IMR-90 (cell line): Measurements from ENCODE around the gene FAM149A. TPM values are rescaled to one million over a fixed set of nuclear protein-coding genes. Genes with fewer than 3 reads are reported as not detected.

Experiments
- ATAC-seq: fragments of 200-7000 bp; cut with Tn5 transposase; 2 replicates; pipeline ENCODE4 v1.9.1; 2020; ENCODE audit warnings: low read depth, mild to moderate bottlenecking, moderate library complexity
- BruUV-seq: library from RNA; stranded (reverse); fragments of 400-500 nt; replicated peaks from 2 replicates; lab custom pipeline; 2021; lab: Mats Ljungman, UMichigan
- CTCF ChIA-PET: fragments of 300-600 bp; formaldehyde crosslinking; extraction: SDS; loops from one replicate; lab custom pipeline; 2021; ENCODE audit warnings: antibody characterized with exemption; lab: Yijun Ruan, JAX
- POLR2A ChIA-PET: fragments of 300-600 bp; sonication (Branson Sonifier 250); formaldehyde crosslinking; loops from one replicate; lab custom pipeline; 2022; ENCODE audit warnings: antibody characterized with exemption; ENCODE audit not compliant: unreplicated experiment; lab: Charles Lee
- DNase-seq: peaks from one replicate; pipeline ENCODE4 v3.0.0; 2013
- H2AFZ ChIP-seq: replicated peaks from 2 replicates; pipeline ENCODE3; 2013; ENCODE audit warnings: low read length, mild to moderate bottlenecking; ENCODE audit not compliant: poor library complexity
- H2AK5ac ChIP-seq: 2 replicates; pipeline ENCODE4 v1.6.1; 2013; ENCODE audit warnings: low read depth, low read length, inconsistent platforms
- H2AK9ac ChIP-seq: replicated peaks from 2 replicates; pipeline ENCODE3; 2013; ENCODE audit warnings: mild to moderate bottlenecking, low read depth, low read length, moderate library complexity; ENCODE audit not compliant: poor library complexity
- H2BK120ac ChIP-seq: 2 replicates; pipeline ENCODE4 v1.6.1; 2013; ENCODE audit warnings: low read depth, low read length, inconsistent platforms
- H2BK15ac ChIP-seq: 3 replicates; pipeline ENCODE4 v1.6.1; 2013; ENCODE audit warnings: low read depth, low read length, inconsistent platforms
- H2BK20ac ChIP-seq: 2 replicates; pipeline ENCODE4 v1.6.1; 2013; ENCODE audit warnings: low read depth, mild to moderate bottlenecking, inconsistent platforms, low read length, moderate library complexity
- H2BK5ac ChIP-seq: 2 replicates; pipeline ENCODE4 v1.6.1; 2013; ENCODE audit warnings: mild to moderate bottlenecking, low read depth, low read length, inconsistent platforms; ENCODE audit not compliant: poor library complexity, severe bottlenecking
- H3K14ac ChIP-seq: replicated peaks from 2 replicates; pipeline ENCODE4 v1.6.1; 2013; ENCODE audit warnings: low read depth, low read length, inconsistent platforms
- H3K18ac ChIP-seq: 2 replicates; pipeline ENCODE4 v1.6.1; 2013; ENCODE audit warnings: low read depth, low read length, control low read depth
- H3K23ac ChIP-seq: 2 replicates; pipeline ENCODE4 v1.6.1; 2013; ENCODE audit warnings: low read depth, low read length, inconsistent platforms
- H3K27ac ChIP-seq: 2 replicates; pipeline ENCODE4 v1.5.1; 2013; ENCODE audit warnings: mild to moderate bottlenecking, control low read depth, low read length; ENCODE audit not compliant: insufficient read depth
- H3K27me3 ChIP-seq: 2 replicates; pipeline ENCODE4 v1.6.1; 2013; ENCODE audit warnings: low read length; ENCODE audit not compliant: control insufficient read depth, insufficient read depth
- H3K36me3 ChIP-seq: 2 replicates; pipeline ENCODE4 v1.6.1; 2013; ENCODE audit warnings: low read length, mixed read lengths; ENCODE audit not compliant: control insufficient read depth, insufficient read depth
- H3K4ac ChIP-seq: 2 replicates; pipeline ENCODE4 v1.6.1; 2013; ENCODE audit warnings: low read depth, low read length, inconsistent platforms
- H3K4me1 ChIP-seq: 2 replicates; pipeline ENCODE4 v1.6.1; 2013; ENCODE audit warnings: low read length, mixed read lengths; ENCODE audit not compliant: control insufficient read depth, insufficient read depth
- H3K4me2 ChIP-seq: 2 replicates; pipeline ENCODE4 v1.6.1; 2013; ENCODE audit warnings: low read depth, mild to moderate bottlenecking, control low read depth, low read length, moderate library complexity
- H3K4me3 ChIP-seq: 2 replicates; pipeline ENCODE4 v1.5.1; 2013; ENCODE audit warnings: low read depth, mild to moderate bottlenecking, control low read depth, low read length, moderate library complexity; ENCODE audit not compliant: insufficient read depth
- H3K56ac ChIP-seq: 2 replicates; pipeline ENCODE4 v1.6.1; 2013; ENCODE audit warnings: low read length, inconsistent platforms; ENCODE audit not compliant: insufficient read depth; ENCODE audit errors: extremely low read depth
- H3K79me1 ChIP-seq, 2 experiments: 2 replicates each; pipeline ENCODE4 v1.6.1; 2013; ENCODE audit warnings: low read length in 2 of 2, inconsistent platforms in 1 of 2, low read depth in 1 of 2
- H3K9ac ChIP-seq: 2 replicates; pipeline ENCODE4 v1.6.1; 2013; ENCODE audit warnings: low read depth, low read length, control low read depth
- H3K9me1 ChIP-seq: 2 replicates; pipeline ENCODE4 v1.6.1; 2013; ENCODE audit warnings: low read length, inconsistent platforms; ENCODE audit not compliant: insufficient read depth
- H3K9me3 ChIP-seq: 2 replicates; pipeline ENCODE4 v1.6.1; 2013; ENCODE audit warnings: low read length; ENCODE audit not compliant: control insufficient read depth, insufficient read depth
- H4K20me1 ChIP-seq: 2 replicates; pipeline ENCODE4 v1.6.1; 2013; ENCODE audit warnings: low read length, inconsistent platforms; ENCODE audit not compliant: insufficient read depth
- H4K5ac ChIP-seq: 2 replicates; pipeline ENCODE4 v1.6.1; 2013; ENCODE audit warnings: mild to moderate bottlenecking, low read depth, low read length, control low read depth
- H4K8ac ChIP-seq, 2 experiments: 2 replicates each; pipeline ENCODE4 v1.6.1; 2013; ENCODE audit warnings: low read depth in 2 of 2, low read length in 2 of 2, control low read depth in 1 of 2, inconsistent platforms in 1 of 2
- H4K91ac ChIP-seq: 2 replicates; pipeline ENCODE4 v1.6.1; 2013; ENCODE audit warnings: low read depth, low read length, inconsistent platforms; ENCODE audit not compliant: insufficient read depth
- BHLHE40 ChIP-seq: fragments of 150-350 bp; IDR thresholded peaks from 2 replicates; pipeline ENCODE4 v1.6.1; 2016; ENCODE audit warnings: mild to moderate bottlenecking, low read depth, low read length
- CEBPB ChIP-seq: IDR thresholded peaks from 2 replicates; pipeline ENCODE4 v1.6.1; 2012; ENCODE audit warnings: low read depth, low read length, improper control_type of control experiment
- CHD1 ChIP-seq: IDR thresholded peaks from 2 replicates; pipeline ENCODE4 v1.6.1; 2012; ENCODE audit warnings: low read depth, low read length, improper control_type of control experiment
- FOS ChIP-seq: fragments of 150-350 bp; IDR thresholded peaks from 2 replicates; pipeline ENCODE4 v1.6.1; 2016; ENCODE audit warnings: low read depth, low read length
- MAFK ChIP-seq: IDR thresholded peaks from 2 replicates; pipeline ENCODE4 v1.6.1; 2012; ENCODE audit warnings: low read depth, low read length, improper control_type of control experiment
- MAZ ChIP-seq: IDR thresholded peaks from 2 replicates; pipeline ENCODE4 v1.6.1; 2012; ENCODE audit warnings: low read depth, mild to moderate bottlenecking, low read length, improper control_type of control experiment, moderate library complexity, borderline replicate concordance
- MXI1 ChIP-seq: IDR thresholded peaks from 2 replicates; pipeline ENCODE4 v1.6.1; 2012; ENCODE audit warnings: low read depth, mild to moderate bottlenecking, low read length, moderate library complexity, borderline replicate concordance
- NFE2L2 ChIP-seq: fragments of 150-350 bp; IDR thresholded peaks from 2 replicates; pipeline ENCODE4 v1.6.1; 2016; ENCODE audit warnings: low read depth, mild to moderate bottlenecking, low read length
- POLR2A ChIP-seq: IDR thresholded peaks from 2 replicates; pipeline ENCODE4 v1.6.1; 2012; ENCODE audit warnings: mild to moderate bottlenecking, low read depth, low read length
- RAD21 ChIP-seq: IDR thresholded peaks from 2 replicates; pipeline ENCODE4 v1.6.1; 2012; ENCODE audit warnings: low read length, improper control_type of control experiment
- RCOR1 ChIP-seq: IDR thresholded peaks from 2 replicates; pipeline ENCODE4 v1.6.1; 2012; ENCODE audit warnings: mild to moderate bottlenecking, low read length, improper control_type of control experiment; ENCODE audit not compliant: insufficient replicate concordance
- RFX5 ChIP-seq: IDR thresholded peaks from 2 replicates; pipeline ENCODE4 v1.8.0; 2012; ENCODE audit warnings: low read depth, mild to moderate bottlenecking, low read length, moderate library complexity
- SMC3 ChIP-seq: fragments of 150-350 bp; IDR thresholded peaks from 2 replicates; pipeline ENCODE4 v1.6.1; 2016; ENCODE audit warnings: low read depth, mild to moderate bottlenecking, antibody characterized with exemption, low read length, moderate library complexity
- USF2 ChIP-seq: fragments of 150-350 bp; IDR thresholded peaks from 2 replicates; pipeline ENCODE4 v1.6.1; 2017; ENCODE audit warnings: mild to moderate bottlenecking, antibody characterized with exemption, low read length, low read depth
- WGBS, 2 experiments: methylation state at CpG; one replicate each; pipeline versions ENCODE4 v1.1.5 to v1.1.7; 2013; ENCODE audit warnings: missing lambda C conversion rate in 2 of 2; ENCODE audit not compliant: insufficient read length in 1 of 2; ENCODE audit errors: extremely low coverage in 2 of 2; 5-methylcytosine and 5-hydroxymethylcytosine counted together
- dilution Hi-C: fragments of 300-500 bp; cut with HindIII; formaldehyde crosslinking; loops from one replicate; pipeline ENCODE4 v1.14.3; 2018; ENCODE audit warnings: low sequenced_read_pairs; ENCODE audit not compliant: unreplicated experiment
- in situ Hi-C: fragments of 300-500 bp; cut with MboI; formaldehyde crosslinking; loops from 3 replicates; pipeline ENCODE4 v1.14.3; 2019; ENCODE audit warnings: low sequenced_read_pairs, inconsistent platforms, mixed read lengths
- intact Hi-C: fragments of 100-400 bp; cut with micrococcal nuclease; formaldehyde crosslinking; loops from 2 replicates; pipeline ENCODE4 v1.10.0; 2022
- polyA plus RNA-seq, 3 experiments: library from polyadenylated mRNA; depleted of rRNA; stranded (reverse); fragments of >200 nt; gene quantifications; 2 replicates each; pipeline ENCODE4 v1.2.3, GENCODE V29; 2012; ENCODE audit warnings: low replicate concordance in 1 of 3
- total RNA-seq: library from RNA; depleted of rRNA; stranded (reverse); fragments of >200 nt; gene quantifications from 2 replicates; pipeline ENCODE4 v1.2.3, GENCODE V29; 2012
- TF ChIP-seq, protein P1 (sequence below): fragments of 150-350 bp; IDR thresholded peaks from 2 replicates; pipeline ENCODE4 v1.6.1; 2016; ENCODE audit warnings: low read depth, mild to moderate bottlenecking, low read length, moderate library complexity, borderline replicate concordance
- TF ChIP-seq, protein P2 (sequence below): conservative IDR thresholded peaks from 2 replicates; pipeline ENCODE4 v1.5.1; 2012; ENCODE audit warnings: mild to moderate bottlenecking, low read depth, low read length, improper control_type of control experiment

Gene FAM149A
- total and polyA plus RNA-seq, 2 of the 4 experiments (the other 2 are of a cell fraction), result 0.54 to 0.70 TPM

DNA sequence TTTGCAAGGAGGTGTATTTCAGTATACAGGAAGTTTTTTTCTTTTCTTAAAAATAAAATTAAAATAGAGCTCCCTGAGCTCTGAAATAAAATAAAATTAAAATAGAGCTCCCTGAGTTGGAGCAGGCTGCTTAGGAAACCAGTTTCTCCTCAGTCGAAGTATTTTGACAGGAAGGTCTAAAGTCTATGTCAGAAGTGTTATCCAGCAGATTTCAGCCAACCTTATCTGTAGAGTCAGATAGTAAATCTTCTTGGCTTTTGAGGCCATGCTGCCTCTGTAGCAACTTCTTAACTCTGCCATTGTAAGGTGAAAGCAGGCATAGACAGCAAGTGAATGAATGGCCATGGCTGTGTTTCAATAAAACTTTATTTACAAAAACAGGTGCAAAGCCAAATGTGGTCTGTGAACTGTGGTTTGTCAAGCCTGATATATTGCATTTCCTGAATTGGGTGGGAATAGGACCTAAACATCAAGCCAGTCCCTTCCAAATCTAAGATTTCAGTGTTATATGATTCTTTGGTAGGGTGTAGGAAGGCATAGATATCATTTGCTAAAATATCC lies 113.3 kb downstream of the FAM149A start:
- BruUV-seq, result no TSS peak
- no CpG with 5 or more reads among the region's 1 CpG for WGBS, 2 experiments
- TF ChIP-seq MAZ (no peak), SMC3 (no peak), MXI1 (no peak), POLR2A (no peak), MAFK (no peak), NFE2L2 (no peak), RFX5 (no peak), RAD21 (no peak), CEBPB (no peak), BHLHE40 (no peak), CHD1 (no peak), FOS (no peak), USF2 (no peak), RCOR1 (no peak)
- TF ChIP-seq, protein P1, sequence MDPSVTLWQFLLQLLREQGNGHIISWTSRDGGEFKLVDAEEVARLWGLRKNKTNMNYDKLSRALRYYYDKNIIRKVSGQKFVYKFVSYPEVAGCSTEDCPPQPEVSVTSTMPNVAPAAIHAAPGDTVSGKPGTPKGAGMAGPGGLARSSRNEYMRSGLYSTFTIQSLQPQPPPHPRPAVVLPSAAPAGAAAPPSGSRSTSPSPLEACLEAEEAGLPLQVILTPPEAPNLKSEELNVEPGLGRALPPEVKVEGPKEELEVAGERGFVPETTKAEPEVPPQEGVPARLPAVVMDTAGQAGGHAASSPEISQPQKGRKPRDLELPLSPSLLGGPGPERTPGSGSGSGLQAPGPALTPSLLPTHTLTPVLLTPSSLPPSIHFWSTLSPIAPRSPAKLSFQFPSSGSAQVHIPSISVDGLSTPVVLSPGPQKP, result no peak
- TF ChIP-seq, protein P2, sequence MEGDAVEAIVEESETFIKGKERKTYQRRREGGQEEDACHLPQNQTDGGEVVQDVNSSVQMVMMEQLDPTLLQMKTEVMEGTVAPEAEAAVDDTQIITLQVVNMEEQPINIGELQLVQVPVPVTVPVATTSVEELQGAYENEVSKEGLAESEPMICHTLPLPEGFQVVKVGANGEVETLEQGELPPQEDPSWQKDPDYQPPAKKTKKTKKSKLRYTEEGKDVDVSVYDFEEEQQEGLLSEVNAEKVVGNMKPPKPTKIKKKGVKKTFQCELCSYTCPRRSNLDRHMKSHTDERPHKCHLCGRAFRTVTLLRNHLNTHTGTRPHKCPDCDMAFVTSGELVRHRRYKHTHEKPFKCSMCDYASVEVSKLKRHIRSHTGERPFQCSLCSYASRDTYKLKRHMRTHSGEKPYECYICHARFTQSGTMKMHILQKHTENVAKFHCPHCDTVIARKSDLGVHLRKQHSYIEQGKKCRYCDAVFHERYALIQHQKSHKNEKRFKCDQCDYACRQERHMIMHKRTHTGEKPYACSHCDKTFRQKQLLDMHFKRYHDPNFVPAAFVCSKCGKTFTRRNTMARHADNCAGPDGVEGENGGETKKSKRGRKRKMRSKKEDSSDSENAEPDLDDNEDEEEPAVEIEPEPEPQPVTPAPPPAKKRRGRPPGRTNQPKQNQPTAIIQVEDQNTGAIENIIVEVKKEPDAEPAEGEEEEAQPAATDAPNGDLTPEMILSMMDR, result no peak
- Histone ChIP-seq H3K56ac (no peak overlapping the region), H2BK120ac (no peak overlapping the region), H2AK9ac (no peak overlapping the region), H3K4ac (no peak overlapping the region), H3K9me3 (no peaks in the 10 kb centered on the region), H4K5ac (no peak overlapping the region), H3K4me2 (no peak overlapping the region), H3K27ac (no peak overlapping the region), H2AFZ (no peak overlapping the region), H3K4me3 (no peak overlapping the region), H2BK5ac (no peak overlapping the region), H3K4me1 (no peaks in the 10 kb centered on the region), H4K91ac (no peak overlapping the region), H2BK15ac (no peak overlapping the region), H3K18ac (no peak overlapping the region), H3K27me3 (no peaks in the 10 kb centered on the region), H2BK20ac (no peak overlapping the region), H2AK5ac (no peak overlapping the region), H3K9ac (no peak overlapping the region), H3K23ac (no peak overlapping the region), H3K9me1 (no peaks in the 10 kb centered on the region), H4K20me1 (no peaks in the 10 kb centered on the region), H3K79me1 (no peaks in the 10 kb centered on the region), H3K36me3 (no peaks in the 10 kb centered on the region), H4K8ac (no peak overlapping the region), H3K14ac (no peak overlapping the region)
- ChIA-PET CTCF (no interaction called here), POLR2A (no interaction called here)
- ATAC-seq, result no peak
- DNase-seq, result no peak
- in situ Hi-C loops (no loop called here), intact Hi-C loops (no loop called here), dilution Hi-C loops (no loop called here)
